Spinal cord (tissue), 10 donors: ENCODE data around the gene SPAG16. TPM values are rescaled to one million over a fixed set of nuclear protein-coding genes. Genes with fewer than 3 reads are reported as not detected.

ENCODE experiments used
- DNase-seq, 6 donors: peaks; one replicate each; pipeline versions ENCODE4 v3.0.0 to v3.0.0-alpha.2; 2013 to 2015; ENCODE audit warnings: low spot score in 6 of 6, low read depth in 4 of 6
- H3K27ac ChIP-seq: one replicate; pipeline ENCODE4 v1.5.1; 2013; ENCODE audit warnings: low read depth, low read length, control low read depth
- H3K27me3 ChIP-seq: one replicate; pipeline ENCODE4 v1.6.1; 2013; ENCODE audit warnings: low read length; ENCODE audit not compliant: control insufficient read depth, insufficient read depth
- H3K36me3 ChIP-seq: one replicate; pipeline ENCODE4 v1.6.1; 2013; ENCODE audit warnings: low read length; ENCODE audit not compliant: control insufficient read depth, insufficient read depth
- H3K4me1 ChIP-seq: one replicate; pipeline ENCODE4 v1.6.1; 2013; ENCODE audit warnings: low read length; ENCODE audit not compliant: control insufficient read depth, insufficient read depth
- H3K4me3 ChIP-seq: one replicate; pipeline ENCODE4 v1.5.1; 2013; ENCODE audit warnings: low read depth, low read length, control low read depth
- H3K9me3 ChIP-seq: one replicate; pipeline ENCODE4 v1.6.1; 2013; ENCODE audit warnings: low read length; ENCODE audit not compliant: control insufficient read depth, insufficient read depth
- WGBS: methylation state at CpG from one replicate; pipeline ENCODE4 v1.1.5; 2013; ENCODE audit warnings: missing lambda C conversion rate; ENCODE audit not compliant: insufficient coverage; 5-methylcytosine and 5-hydroxymethylcytosine counted together
- polyA plus RNA-seq, 2 donors: library from polyadenylated mRNA; unstranded; fragments of 120-200 nt; gene quantifications; one replicate each; pipeline ENCODE4 v1.2.1, GENCODE V29; 2013; ENCODE audit not compliant: insufficient read length in 2 of 2
- total RNA-seq, 2 donors: library from RNA; depleted of rRNA in 1 of 2; stranded (reverse); fragments of 120-200 nt in 1 of 2; fragments of >200 nt in 1 of 2; gene quantifications; one replicate each; pipeline versions ENCODE4 v1.2.3 to v1.2.4, GENCODE V29; 2013 to 2014
- donor health status: healthy.

SPAG16 gene
- total and polyA plus RNA-seq, 4 donors = 47.4 to 86.2 (median 74.2) TPM

DNA sequence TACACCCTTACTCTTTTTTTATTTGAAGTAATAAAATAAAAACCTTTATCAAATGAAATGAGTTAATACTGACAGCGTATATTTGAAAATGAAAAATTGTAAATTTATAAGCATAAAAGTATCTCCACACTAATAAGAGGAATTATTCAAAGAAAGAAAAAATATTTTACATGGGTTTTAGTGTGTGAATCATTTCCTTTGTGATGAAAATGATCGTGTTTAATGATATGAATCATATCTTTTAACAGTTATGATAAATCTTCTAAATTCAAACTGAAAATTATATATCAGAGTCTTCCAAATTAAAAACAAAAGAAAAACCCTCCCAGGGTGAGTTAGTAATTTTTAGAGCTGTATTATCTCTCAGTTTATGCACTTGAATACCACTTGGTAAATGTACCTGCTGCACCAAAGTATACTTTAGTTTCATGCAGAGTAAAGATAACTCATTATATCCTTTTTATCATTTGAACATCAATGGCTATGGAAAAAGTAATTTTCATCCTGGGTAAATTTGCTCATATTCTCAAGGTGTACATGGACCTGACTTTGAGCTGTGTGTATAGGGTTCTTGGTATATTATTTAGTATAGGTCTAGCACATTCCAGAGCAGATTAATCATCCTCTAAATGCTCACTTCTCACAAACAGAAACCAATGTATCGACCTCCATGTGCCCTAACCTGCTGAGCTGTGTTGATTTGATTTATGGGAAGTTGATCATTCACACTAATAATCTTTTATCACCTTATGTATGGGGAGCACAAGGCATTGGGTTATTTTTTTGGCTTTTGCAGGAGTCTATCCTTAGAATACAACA, 1027.9 kb downstream of the SPAG16 start:
- no CpG with 5 or more reads among the region's 3 CpGs for WGBS
- H3K27me3 ChIP-seq = no peaks in the 10 kb centered on the region
- H3K4me1 ChIP-seq = no peaks in the 10 kb centered on the region

DNA sequence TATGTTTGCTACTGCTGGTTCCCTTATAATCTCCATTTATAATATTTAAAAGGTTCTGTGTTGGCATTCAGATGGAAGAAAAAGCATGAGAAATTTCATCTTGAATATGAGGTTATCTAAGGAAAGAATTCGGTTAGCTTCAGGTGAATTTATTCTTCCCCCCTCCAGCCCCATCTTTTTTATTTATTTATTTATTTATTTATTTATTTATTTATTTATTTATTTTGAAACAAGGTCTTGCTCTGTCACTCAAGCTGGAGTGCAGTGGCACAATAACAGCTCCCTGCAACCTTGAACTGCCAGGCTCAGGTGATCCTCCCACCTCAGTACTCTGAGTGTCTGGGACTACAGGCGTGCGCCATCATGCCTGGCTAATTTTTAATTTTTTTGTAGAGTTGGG, 1031.1 kb downstream of the SPAG16 start:
- no CpG with 5 or more reads among the region's 3 CpGs for WGBS
- no peak overlapping the region for H3K4me3 ChIP-seq
- H3K27ac ChIP-seq = no peak overlapping the region
- no peaks in the 10 kb centered on the region for H3K27me3 ChIP-seq
- no peaks in the 10 kb centered on the region for H3K4me1 ChIP-seq
- no peaks in the 10 kb centered on the region for H3K9me3 ChIP-seq
- DNase-seq = no peak
- H3K36me3 ChIP-seq = no peaks in the 10 kb centered on the region

More for the DNA sequence above, 1027.9 kb downstream of the SPAG16 start:
- Histone ChIP-seq H3K36me3 (no peaks in the 10 kb centered on the region), H3K27ac (no peak overlapping the region), H3K9me3 (no peaks in the 10 kb centered on the region), H3K4me3 (no peak overlapping the region)
- DNase-seq = peak in 1 of 6 donors; percentile 24

GRCh38 chr2:214320211-214320610, 1035.9 kb downstream of the SPAG16 start:
- Histone ChIP-seq H3K9me3 (no peaks in the 10 kb centered on the region), H3K27ac (no peak overlapping the region), H3K4me1 (no peaks in the 10 kb centered on the region), H3K36me3 (no peaks in the 10 kb centered on the region), H3K4me3 (no peak overlapping the region), H3K27me3 (no peaks in the 10 kb centered on the region)
- DNase-seq = no peak

- Histone ChIP-seq H3K4me3 (no peak overlapping the region), H3K27me3 (no peaks in the 10 kb centered on the region), H3K4me1 (no peaks in the 10 kb centered on the region), H3K36me3 (no peaks in the 10 kb centered on the region), H3K27ac (no peak overlapping the region), H3K9me3 (no peaks in the 10 kb centered on the region)
- DNase-seq = peak in 1 of 6 donors; percentile 2
- WGBS = 60% methylated on average over 1 of the region's 3 CpGs
Observed at GRCh38 chr2:214322662-214323061, 1038.4 kb downstream of the SPAG16 start.

- no peak overlapping the region for H3K4me3 ChIP-seq
- no peaks in the 10 kb centered on the region for H3K4me1 ChIP-seq
- no peaks in the 10 kb centered on the region for H3K36me3 ChIP-seq
- no peak for DNase-seq
- no CpG with 5 or more reads among the region's 1 CpG for WGBS
- H3K27ac ChIP-seq = no peak overlapping the region
- no peaks in the 10 kb centered on the region for H3K27me3 ChIP-seq
- H3K9me3 ChIP-seq = no peaks in the 10 kb centered on the region
Observed at GRCh38 chr2:214325404-214325803, 1041.1 kb downstream of the SPAG16 start.

DNA sequence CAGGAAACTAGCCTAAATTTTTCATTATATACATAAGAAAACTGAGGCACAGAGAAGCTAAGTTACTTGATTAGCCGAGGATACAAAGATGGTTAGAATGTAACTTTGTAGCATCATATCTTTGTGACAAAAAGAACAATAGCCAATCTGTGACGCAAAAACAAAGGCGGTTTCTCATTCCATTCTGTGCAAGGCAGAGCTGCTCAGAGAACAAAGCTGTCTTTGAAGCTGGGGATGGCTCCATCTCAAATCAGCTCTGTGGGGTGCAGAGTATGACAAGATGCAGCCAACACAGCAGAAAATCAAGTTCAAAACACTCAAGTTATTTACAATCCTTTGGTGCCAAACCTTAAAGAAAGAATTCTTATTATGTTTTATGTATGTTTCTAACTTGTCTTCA, 1044.7 kb downstream of the SPAG16 start:
- 20% methylated on average over 2 of the region's 3 CpGs for WGBS
- H3K9me3 ChIP-seq = no peaks in the 10 kb centered on the region
- no peak overlapping the region for H3K4me3 ChIP-seq
- peak overlapping the region; percentile 50 for H3K27ac ChIP-seq
- no peaks in the 10 kb centered on the region for H3K4me1 ChIP-seq
- H3K36me3 ChIP-seq = no peaks in the 10 kb centered on the region
- peak in 4 of 6 donors; percentile 12 to 72 (median 34) for DNase-seq
- no peaks in the 10 kb centered on the region for H3K27me3 ChIP-seq

GRCh38 chr2:214341646-214342045, 1057.4 kb downstream of the SPAG16 start:
- Histone ChIP-seq H3K27ac (no peak overlapping the region), H3K9me3 (no peaks in the 10 kb centered on the region), H3K4me1 (no peaks in the 10 kb centered on the region), H3K4me3 (no peak overlapping the region), H3K36me3 (no peaks in the 10 kb centered on the region), H3K27me3 (no peaks in the 10 kb centered on the region)
- no CpG with 5 or more reads among the region's 2 CpGs for WGBS
- DNase-seq = no peak

GRCh38 chr2:214358506-214358905, 1074.2 kb downstream of the SPAG16 start:
- Histone ChIP-seq H3K4me3 (no peak overlapping the region), H3K27me3 (no peaks in the 10 kb centered on the region), H3K36me3 (no peaks in the 10 kb centered on the region), H3K4me1 (no peaks in the 10 kb centered on the region), H3K9me3 (no peaks in the 10 kb centered on the region), H3K27ac (no peak overlapping the region)
- 43% methylated on average over 1 of the region's 1 CpG for WGBS
- DNase-seq = no peak

DNA sequence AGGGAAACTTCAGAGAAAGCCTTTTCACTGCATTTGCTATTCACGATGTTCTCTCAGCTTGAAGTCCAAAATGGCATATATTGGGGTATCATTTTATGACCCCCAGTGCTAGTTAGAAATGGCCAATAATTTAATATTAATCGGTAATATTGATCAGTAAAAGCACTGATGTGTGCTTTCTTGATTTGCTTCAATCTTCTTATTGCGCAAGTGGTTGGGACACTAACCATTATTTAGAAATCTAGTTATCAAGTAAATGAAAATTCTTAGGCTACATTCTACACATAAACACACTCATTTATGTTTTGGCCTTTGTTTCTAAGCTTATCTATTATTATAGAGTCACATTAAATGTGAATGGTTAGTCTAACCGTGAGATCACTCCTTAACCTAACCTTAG, 1076.9 kb downstream of the SPAG16 start:
- Histone ChIP-seq H3K4me3 (no peak overlapping the region), H3K27ac (no peak overlapping the region), H3K4me1 (no peaks in the 10 kb centered on the region), H3K36me3 (no peaks in the 10 kb centered on the region), H3K27me3 (no peaks in the 10 kb centered on the region), H3K9me3 (no peaks in the 10 kb centered on the region)
- no peak for DNase-seq
- no CpG with 5 or more reads among the region's 4 CpGs for WGBS

GRCh38 chr2:214365549-214365948, 1081.3 kb downstream of the SPAG16 start:
- H3K27me3 ChIP-seq = no peaks in the 10 kb centered on the region
- H3K4me1 ChIP-seq = no peaks in the 10 kb centered on the region
- WGBS = no CpG with 5 or more reads among the region's 1 CpG
- no peak for DNase-seq
- H3K4me3 ChIP-seq = no peak overlapping the region
- no peaks in the 10 kb centered on the region for H3K36me3 ChIP-seq
- no peaks in the 10 kb centered on the region for H3K9me3 ChIP-seq
- H3K27ac ChIP-seq = no peak overlapping the region
